ENCODE results near the gene NANOS1. TPM values are rescaled to one million over a fixed set of nuclear protein-coding genes. Genes with fewer than 3 reads are reported as not detected.

NANOS1 gene
- total RNA-seq, 1 donor from 2014 or later: 0.05 TPM

- no peak for DNase-seq (ENCODE audit: low spot score)
- ATAC-seq: no peak
Observed at GRCh38 chr10:119055472-119055871, 26.0 kb downstream of the NANOS1 start.

DNA sequence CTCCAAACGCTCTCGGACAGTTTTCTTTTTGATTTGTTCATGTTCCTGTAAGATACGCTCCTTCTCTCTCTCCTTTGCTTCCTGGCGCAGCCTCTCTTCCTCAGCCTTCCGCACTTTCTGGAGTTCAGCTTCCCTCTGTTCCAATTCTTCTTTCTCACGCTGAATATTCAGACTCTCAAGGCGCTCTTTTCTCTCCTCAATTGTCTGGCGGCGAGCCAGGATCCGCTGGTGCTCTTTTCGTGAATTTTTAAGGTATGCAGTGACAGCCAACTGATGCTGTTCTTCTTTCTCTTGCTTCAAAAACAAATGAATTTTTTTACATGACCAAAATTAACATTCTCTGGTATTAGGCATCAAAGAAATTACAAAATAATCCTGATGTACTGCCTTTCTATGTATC lies 28.5 kb downstream of the NANOS1 start:
- ATAC-seq (no peak), DNase-seq (ENCODE audit: low spot score) (no peak)

- DNase-seq (ENCODE audit: low spot score) (no peak), ATAC-seq (no peak)
Observed at GRCh38 chr10:119059557-119059956, 30.0 kb downstream of the NANOS1 start.

- DNase-seq (ENCODE audit: low spot score) (no peak), ATAC-seq (no peak)
Observed at GRCh38 chr10:119060107-119060506, 30.6 kb downstream of the NANOS1 start.

- no peak for DNase-seq (ENCODE audit: low spot score)
- no peak for ATAC-seq
Observed at GRCh38 chr10:119061352-119061751, 31.8 kb downstream of the NANOS1 start.

DNA sequence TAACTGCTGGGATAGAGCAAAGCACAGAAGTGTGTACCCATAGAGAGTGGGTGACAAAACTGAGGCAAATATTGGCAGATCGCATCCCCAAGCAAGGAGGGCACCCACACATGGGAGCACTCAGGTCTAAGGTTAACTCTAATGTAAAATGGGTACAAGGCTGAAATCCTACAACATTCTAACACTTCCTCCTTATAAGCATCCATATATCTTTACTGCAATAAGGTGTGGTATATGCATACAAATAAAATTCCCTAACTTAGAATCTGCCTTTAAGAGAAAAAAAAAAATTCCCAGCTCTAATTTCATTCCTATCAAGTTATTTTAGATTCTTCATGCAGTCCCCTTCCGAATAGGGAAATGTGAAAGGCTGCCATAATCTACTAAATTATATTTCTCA lies 32.4 kb downstream of the NANOS1 start:
- DNase-seq (ENCODE audit: low spot score) (no peak), ATAC-seq (no peak)

DNA sequence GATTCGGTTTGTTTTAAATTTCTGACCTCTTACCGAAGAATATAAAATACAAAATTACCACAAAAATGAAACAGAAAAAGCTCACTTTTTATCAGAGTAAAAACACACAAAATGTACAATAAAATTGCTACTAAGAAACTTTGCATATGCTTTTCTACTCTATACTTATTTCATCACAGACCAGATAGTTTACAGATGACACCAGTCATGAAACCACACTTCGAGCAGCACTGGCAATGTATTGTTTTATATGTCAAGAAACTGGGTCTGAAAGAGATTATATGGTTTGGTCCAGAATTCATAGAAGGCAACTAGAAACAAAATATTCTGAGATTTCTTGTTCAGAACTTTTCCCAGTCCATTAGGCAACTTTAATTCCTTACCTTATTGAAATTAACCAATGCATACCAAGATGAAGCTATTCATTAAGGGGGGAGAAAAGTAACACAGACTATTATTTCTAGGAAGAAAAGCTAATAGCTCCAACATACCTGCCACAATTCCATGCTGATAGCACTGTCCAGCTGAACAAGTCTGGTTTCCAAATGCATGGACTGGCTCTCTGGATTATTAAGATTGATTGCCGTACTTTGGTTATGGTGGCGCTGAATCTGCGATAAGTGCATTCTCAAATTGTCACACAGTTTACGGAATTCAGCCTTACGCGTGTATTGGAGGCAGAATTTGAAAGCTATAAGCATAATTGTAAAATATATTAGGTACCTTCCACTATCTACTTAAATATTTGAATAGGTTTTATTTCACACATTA lies 41.1 kb downstream of the NANOS1 start:
- ATAC-seq: no peak

GRCh38 chr10:119073584-119073983 lies 44.1 kb downstream of the NANOS1 start:
- ATAC-seq (peak; percentile 65), DNase-seq (ENCODE audit: low spot score) (no peak)

More for the DNA sequence above, 41.1 kb downstream of the NANOS1 start:
- DNase-seq (ENCODE audit: low spot score): no peak

- no peak for DNase-seq (ENCODE audit: low spot score)
- ATAC-seq: no peak
Observed at GRCh38 chr10:119078422-119079179, 49.1 kb downstream of the NANOS1 start.

DNA sequence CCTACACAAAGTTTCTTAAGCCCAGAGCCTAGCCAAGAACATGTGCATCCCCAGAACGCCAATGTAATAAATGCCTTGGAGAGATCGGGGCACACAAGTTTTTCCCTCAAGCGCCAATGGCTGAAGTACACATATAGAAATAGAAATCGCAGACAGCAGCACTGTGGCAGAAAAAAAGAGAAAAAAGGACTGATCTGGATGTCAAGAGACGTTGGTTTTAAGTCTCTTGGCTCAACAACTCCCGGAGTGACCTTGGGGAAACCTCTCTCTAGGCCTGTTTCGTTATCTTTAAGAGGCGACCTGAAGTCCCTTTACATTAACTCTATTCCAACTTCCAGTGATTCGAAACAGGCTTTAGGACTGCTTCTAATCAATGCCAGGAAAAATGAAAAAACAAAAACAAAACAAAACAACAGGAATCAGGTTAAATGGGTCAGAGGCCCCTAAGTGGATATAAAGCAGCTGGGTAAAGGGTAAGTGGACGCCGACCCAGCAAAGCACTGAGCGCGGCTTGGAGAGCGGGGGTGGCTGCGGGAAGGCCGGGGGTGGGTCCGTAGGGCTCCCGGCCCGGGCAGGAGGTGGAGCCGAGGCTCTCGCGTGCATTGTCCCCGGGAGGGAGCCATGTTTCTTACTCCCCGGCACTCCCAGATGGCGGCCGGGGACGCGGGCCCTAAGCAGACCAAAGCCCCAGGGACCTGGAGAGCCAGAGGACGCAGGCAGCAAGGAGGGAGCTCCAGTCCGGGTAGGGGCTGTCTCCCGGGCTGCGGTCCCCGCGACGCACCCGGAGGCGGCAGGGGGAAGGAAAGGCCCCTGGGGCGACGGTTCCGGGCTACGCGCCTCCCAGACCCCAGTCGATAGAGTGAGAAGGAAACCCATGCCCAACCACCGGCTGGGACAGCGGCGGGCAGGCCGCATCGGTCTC lies 50.3 kb downstream of the NANOS1 start:
- DNase-seq (ENCODE audit: low spot score) (peak; percentile 82), ATAC-seq (peak; percentile 85)

DNA sequence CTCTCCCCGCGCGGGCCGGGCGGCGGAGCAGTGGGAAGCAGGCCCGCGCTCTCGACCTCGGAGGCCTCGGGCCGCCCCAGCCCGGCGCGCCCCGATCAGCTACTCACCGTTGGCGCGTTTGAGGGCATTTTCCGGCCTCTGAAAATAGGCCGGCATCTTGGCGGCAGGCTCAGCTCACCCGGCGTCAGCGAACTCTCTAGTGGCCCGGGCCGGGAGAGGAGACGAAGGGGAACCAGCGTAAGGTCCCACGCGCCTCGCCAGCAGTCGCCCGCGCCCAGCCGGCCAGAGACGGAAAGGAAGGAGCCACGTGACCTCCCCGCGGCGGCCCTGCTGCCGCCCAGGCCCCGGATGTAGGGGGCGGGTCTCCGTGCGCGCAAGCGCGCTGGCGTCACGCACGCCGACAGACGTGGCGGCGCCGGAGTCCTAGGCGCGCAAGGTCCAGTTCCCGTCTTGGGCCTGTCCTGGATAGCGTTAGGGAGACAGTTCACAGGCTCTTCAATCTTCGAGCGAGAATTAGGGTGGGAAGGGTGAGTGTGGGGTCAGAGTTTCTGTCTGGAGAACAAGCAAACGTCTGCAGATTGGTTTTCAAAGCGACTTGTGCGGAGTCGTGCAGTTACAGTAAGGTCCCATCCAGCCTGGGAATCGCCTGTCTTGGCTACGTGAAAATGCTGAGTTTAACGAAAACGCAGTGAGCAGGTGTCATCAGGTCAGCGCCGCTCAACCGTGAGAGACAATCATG lies 51.2 kb downstream of the NANOS1 start, which contains the start of gene EIF3A:
Gene EIF3A, minus strand, starts transcription at position 297 of the 739 bp plus-strand sequence. Its CDS starts 141 bp downstream, at position 156.
- DNase-seq (ENCODE audit: low spot score) (peak; percentile 96), ATAC-seq (peak; percentile 84)

Other genes with a start within 250 kb of the NANOS1 start
- gene EIF3A, start 51.1 kb downstream of the NANOS1 start, total RNA-seq: 45.7 TPM
- 23.1 TPM for gene DENND10, start 74.4 kb downstream of the NANOS1 start, total RNA-seq
- 17.8 TPM for gene SFXN4, start 136.0 kb downstream of the NANOS1 start, total RNA-seq
- gene PRDX3, start 149.1 kb downstream of the NANOS1 start, total RNA-seq: 157 TPM
- gene GRK5, start 177.9 kb downstream of the NANOS1 start, total RNA-seq: 8.4 TPM

Data from left lobe of liver (tissue), 2 donors.